Measurements from ENCODE around the gene CERS3. TPM values are rescaled to one million over a fixed set of nuclear protein-coding genes. Genes with fewer than 3 reads are reported as not detected.

The CERS3 gene
- total RNA-seq, 1 experiment from 2014 or later: 0.16 TPM

DNA sequence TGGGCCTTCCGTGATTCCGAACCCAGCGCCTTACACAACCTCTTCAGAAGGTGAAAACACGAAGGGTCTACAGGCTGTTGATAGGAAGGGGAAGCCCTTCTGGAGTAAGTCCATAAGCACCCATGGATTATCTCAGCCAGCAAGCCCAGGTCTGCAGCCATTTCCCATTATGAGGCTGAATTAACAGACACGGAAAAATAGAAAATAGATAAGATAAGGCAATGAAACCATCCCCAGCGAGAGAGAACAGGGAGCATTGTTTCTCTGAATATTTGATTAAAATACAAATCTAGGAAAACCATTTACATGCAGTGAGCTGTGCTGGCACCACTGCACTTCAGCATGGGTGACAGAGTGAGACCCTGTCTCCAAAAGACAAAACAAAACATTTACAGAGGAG is 16.2 kb upstream of the CERS3 start:
- H3K4me1 ChIP-seq: no peaks in the 10 kb centered on the region
- no peak overlapping the region for H3K4me3 ChIP-seq
- no peak for DNase-seq
- no peaks in the 10 kb centered on the region for H3K36me3 ChIP-seq
- H3K27me3 ChIP-seq: no peaks in the 10 kb centered on the region; the same call in 1 of the 2 replicates
- H3K9me3 ChIP-seq (replicated peaks): no peaks in the 10 kb centered on the region
- no peak overlapping the region for H3K27ac ChIP-seq

DNA sequence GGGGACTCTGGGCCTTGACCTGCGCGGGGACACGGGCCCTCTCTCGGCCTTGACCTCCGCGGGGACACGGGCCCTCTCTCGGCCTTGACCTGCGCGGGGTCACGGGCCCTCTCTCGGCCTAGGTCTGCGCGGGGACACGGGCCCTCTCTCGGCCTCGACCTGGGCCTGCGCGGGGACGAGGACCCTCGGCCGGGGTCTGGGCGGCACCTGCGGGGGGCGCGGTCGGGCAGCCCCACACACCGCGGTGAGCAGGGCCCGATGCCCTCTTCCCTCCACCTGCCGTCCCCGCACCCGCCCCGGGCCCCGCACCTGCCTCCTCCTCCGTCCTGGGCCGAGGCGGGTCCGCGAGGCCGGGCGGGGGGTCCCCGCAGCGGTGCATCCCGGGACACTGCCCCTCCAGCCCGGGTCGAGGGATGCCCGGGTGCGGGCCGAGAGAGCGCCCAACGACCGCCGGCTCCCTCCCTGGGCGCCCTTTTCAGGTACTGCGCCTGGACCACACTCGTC is 15.6 kb upstream of the CERS3 start:
- Histone ChIP-seq H3K27ac (no peak overlapping the region), H3K4me3 (no peak overlapping the region), H3K4me1 (no peaks in the 10 kb centered on the region), H3K27me3 (no peaks in the 10 kb centered on the region; the same call in 1 of the 2 replicates), H3K9me3 (replicated peaks) (no peaks in the 10 kb centered on the region), H3K36me3 (no peaks in the 10 kb centered on the region)
- no peak for DNase-seq

DNA sequence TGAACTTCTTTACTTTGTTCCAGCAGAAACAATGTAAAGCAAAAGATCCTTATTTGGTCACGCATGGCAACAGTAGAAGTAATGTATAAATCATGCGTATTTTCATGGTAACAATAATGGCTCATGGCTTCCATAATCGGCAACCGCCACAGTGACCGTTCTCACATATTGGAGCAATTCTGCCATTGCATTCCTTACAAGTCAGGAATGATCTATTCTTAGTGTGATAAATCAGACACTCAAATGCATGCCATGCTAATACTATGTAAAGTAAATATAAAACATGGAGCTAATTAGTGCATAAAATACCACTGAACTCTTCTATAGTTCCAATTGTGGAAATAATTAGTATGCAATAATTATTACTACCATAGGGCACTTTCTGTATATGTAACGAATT is 13.5 kb upstream of the CERS3 start:
- Histone ChIP-seq H3K4me1 (no peaks in the 10 kb centered on the region), H3K27ac (no peak overlapping the region)

DNA sequence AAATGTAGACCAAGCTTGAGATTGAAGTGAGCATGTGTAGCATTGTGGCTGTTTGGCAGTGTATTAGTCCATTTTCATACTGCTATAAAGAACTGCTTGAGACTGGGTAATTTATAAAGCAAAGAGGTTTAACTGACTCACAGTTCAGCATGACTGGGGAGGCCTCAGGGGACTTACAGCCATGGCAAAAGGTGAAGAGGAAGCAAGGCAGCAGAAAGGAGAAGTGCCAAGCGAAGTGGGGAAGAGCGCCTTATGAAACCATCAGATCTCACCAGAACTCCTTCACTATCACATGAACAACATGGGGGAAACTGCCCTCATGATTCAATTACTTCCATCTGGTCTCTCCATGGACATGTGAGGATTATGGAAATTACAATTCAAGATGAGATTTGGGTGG is 8.6 kb upstream of the CERS3 start:
- Histone ChIP-seq H3K27ac (no peak overlapping the region), H3K27me3 (peaks cover 3% of the 10 kb centered on the region; the same call in 1 of the 2 replicates), H3K4me3 (no peak overlapping the region), H3K4me1 (no peaks in the 10 kb centered on the region), H3K9me3 (replicated peaks) (no peaks in the 10 kb centered on the region), H3K36me3 (no peaks in the 10 kb centered on the region)
- no peak for DNase-seq

More for the DNA sequence above, 13.5 kb upstream of the CERS3 start:
- DNase-seq: no peak
- Histone ChIP-seq H3K4me3 (no peak overlapping the region), H3K9me3 (replicated peaks) (no peaks in the 10 kb centered on the region), H3K27me3 (no peaks in the 10 kb centered on the region; the same call in 1 of the 2 replicates), H3K36me3 (no peaks in the 10 kb centered on the region)

DNA sequence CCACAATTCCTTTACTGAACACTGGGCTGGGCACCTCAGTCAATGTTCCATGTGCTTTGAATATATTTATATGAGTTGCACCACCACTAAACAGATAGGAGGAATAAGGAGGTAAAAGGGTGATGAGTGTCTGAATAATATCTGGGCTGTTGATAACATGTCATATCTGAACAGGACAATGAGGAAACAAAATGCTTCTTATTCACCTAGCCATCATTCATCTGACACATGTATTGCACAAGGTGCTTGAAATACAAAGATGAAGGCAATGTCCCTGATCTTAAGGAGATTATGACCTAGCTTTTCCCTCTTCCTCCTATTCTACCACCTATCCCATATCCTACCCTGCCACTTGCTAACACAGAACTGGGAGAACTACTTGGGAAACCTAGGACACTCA is 8.0 kb upstream of the CERS3 start:
- peaks cover 5% of the 10 kb centered on the region for H3K27me3 ChIP-seq
- H3K9me3 ChIP-seq (replicated peaks): no peaks in the 10 kb centered on the region
- H3K4me3 ChIP-seq: no peak overlapping the region
- no peaks in the 10 kb centered on the region for H3K4me1 ChIP-seq
- no peaks in the 10 kb centered on the region for H3K36me3 ChIP-seq
- H3K27ac ChIP-seq: no peak overlapping the region
- DNase-seq: no peak

DNA sequence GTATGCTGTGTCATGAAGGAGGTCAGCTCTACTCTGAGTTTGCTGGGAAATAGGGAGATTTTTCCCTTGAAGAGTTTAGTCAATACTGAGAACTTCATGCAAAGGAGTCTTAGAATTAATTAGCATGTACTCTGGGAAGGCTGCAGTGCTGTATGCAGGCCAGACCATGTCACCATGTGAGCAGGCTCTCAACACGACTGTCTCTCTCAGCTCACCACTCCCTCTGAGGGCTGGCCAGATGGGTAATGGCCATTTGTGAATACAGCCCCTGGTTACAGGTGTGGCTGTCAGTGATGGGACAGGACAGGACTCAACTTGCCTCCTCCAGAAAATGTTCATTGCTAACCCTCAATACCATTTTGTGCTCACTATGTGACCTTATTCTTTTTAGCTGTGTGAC is 5.1 kb upstream of the CERS3 start:
- no peak overlapping the region for H3K4me3 ChIP-seq
- H3K36me3 ChIP-seq: no peaks in the 10 kb centered on the region
- no peaks in the 10 kb centered on the region for H3K9me3 ChIP-seq (replicated peaks)
- H3K27me3 ChIP-seq: peaks cover 14% of the 10 kb centered on the region; the same call in 1 of the 2 replicates
- H3K4me1 ChIP-seq: no peaks in the 10 kb centered on the region
- DNase-seq: no peak
- H3K27ac ChIP-seq: no peak overlapping the region

DNA sequence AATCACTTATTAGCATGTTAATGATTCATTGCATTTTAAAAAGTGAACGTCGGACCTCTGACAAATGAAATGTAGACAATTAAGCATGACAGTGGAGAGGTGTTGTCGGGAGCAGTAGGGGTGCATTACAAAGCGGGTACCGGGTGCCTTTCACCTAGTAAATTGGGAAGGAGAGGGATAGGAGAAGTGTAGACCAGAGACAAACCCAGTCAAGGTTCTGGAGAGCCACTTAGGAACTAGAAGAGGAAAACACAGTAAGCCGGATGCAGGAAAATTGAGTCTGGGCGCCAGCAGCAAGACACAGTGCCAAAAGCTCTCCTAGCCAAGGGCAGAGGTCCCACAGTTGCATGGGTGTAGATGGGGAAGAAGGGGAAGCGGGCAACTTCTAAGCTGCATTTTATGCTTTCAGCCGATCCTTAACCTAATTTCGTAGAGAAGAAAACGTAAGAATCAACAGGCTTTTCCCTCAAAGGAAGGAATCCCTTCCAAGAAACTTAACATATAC is 3.1 kb upstream of the CERS3 start:
- no peak overlapping the region for H3K27ac ChIP-seq
- H3K4me1 ChIP-seq: no peaks in the 10 kb centered on the region
- H3K36me3 ChIP-seq: no peaks in the 10 kb centered on the region
- H3K9me3 ChIP-seq (replicated peaks): no peaks in the 10 kb centered on the region
- no peak overlapping the region for H3K4me3 ChIP-seq
- peaks cover 21% of the 10 kb centered on the region; the same call in 1 of the 2 replicates for H3K27me3 ChIP-seq
- no peak for DNase-seq

DNA sequence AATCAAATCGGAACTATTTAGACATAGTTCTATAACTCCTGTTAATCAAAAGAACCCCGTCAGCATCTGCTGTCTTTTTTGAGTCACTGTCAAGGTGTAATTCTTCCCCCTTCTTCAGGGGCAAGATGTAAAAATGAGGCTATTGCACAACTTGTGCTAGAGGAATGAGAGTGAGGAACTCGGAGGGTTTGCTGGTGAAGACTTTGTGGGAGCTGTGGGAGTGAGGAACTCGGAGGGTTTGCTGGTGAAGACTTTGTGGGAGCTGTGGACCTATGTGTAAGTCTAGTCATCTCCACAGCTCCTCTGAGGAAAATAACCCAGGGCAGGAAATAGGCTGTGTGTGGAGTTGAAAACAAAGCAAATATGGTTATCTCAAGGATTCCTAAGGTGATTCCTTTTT is 2.5 kb upstream of the CERS3 start:
- Histone ChIP-seq H3K36me3 (no peaks in the 10 kb centered on the region), H3K4me1 (no peaks in the 10 kb centered on the region), H3K27me3 (peaks cover 21% of the 10 kb centered on the region; the same call in 1 of the 2 replicates), H3K27ac (no peak overlapping the region), H3K9me3 (replicated peaks) (no peaks in the 10 kb centered on the region), H3K4me3 (no peak overlapping the region)
- DNase-seq: no peak

DNA sequence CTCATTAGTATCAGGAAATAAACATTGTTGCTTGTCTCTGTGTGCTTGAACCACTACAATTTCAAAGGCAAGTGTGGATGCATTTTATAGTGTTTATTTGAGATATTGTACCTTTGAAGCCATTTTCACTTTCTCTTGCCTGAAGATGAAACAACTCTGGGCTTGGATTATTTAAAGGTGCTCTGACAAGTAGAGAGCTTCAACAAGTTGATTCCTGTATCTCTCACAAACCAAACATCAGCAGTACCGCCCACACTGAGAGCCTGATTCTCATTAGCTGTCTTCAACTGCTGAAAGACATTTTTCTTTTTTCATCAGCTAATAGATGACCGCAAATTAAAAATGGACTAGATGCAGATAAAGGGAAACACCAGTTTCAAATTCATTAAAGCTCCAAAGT is 806 bp upstream of the CERS3 start:
- Histone ChIP-seq H3K27me3 (peaks cover 21% of the 10 kb centered on the region; the same call in 1 of the 2 replicates), H3K4me1 (no peaks in the 10 kb centered on the region), H3K4me3 (no peak overlapping the region), H3K36me3 (no peaks in the 10 kb centered on the region), H3K27ac (no peak overlapping the region), H3K9me3 (replicated peaks) (no peaks in the 10 kb centered on the region)
- DNase-seq: no peak

DNA sequence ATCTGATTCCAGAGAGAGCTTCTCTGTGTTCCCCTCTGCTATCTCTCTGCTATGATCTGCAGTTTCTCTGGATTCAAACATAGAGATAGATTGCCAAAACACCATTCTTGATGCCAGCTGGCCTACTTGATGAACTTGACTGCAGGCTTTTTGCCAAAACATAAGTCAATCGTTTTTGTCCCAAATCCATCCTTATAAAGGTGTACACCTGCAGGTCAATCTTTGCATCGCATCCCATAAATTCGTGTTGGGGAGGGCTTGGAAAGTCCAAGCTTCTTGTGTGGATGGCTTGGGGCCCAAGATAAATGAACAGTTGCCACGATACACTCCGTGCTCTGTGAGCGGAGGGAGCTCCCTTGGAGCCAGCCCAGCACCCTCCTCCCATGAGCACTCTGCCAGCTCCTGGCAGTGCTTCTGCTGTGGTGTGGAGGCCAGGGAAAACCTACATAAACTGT is 2.7 kb downstream of the CERS3 start:
- no peaks in the 10 kb centered on the region for H3K36me3 ChIP-seq
- no peaks in the 10 kb centered on the region for H3K4me1 ChIP-seq
- no peak overlapping the region for H3K27ac ChIP-seq
- H3K4me3 ChIP-seq: no peak overlapping the region
- H3K9me3 ChIP-seq (replicated peaks): no peaks in the 10 kb centered on the region
- DNase-seq: no peak
- 0 out of 2 replicates have a peak, but pooled peaks cover 11% of the 10 kb centered on the region for H3K27me3 ChIP-seq

DNA sequence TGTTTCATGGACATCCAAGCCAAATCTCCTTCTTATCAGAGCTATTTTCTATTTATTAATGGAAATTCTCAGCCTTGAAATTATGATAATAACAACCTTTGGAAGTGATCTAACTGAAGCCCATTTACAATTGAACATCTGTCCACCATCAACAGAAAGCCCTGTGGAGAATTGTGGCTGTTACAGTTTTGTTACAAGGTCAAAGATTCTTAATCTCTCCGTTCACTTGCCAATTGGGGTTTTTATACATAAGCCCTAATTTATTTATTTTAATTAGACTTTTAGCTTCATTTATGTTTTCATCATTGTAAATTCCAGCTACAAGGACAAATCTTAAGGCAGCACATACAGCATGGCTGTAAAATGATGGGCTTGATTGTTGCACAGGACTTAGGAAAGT is 3.3 kb downstream of the CERS3 start:
- H3K4me3 ChIP-seq: no peak overlapping the region
- H3K27ac ChIP-seq: no peak overlapping the region
- 0 out of 2 replicates have a peak, but pooled peaks cover 7% of the 10 kb centered on the region for H3K27me3 ChIP-seq
- no peaks in the 10 kb centered on the region for H3K36me3 ChIP-seq
- H3K9me3 ChIP-seq (replicated peaks): no peaks in the 10 kb centered on the region
- no peaks in the 10 kb centered on the region for H3K4me1 ChIP-seq
- DNase-seq: no peak

DNA sequence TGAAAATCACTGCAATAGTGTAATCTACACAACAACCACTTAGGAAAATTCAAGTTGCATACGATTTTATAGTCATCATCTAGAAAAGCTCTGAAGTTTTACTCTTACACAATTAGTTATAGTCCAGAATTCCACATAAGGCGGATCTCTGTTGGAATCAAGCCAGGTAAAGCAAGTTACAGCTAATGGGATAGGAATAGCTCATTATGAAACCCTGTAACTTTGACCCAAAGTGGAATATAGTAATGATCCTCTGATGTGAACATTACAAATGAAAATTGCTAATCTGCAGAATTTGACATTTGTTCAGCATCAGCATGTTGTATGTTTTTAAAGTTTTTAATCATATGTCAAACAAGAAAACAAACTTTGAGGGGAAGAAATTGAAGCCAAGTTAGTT is 4.4 kb downstream of the CERS3 start:
- no peak for DNase-seq
- Histone ChIP-seq H3K4me1 (no peaks in the 10 kb centered on the region), H3K4me3 (no peak overlapping the region), H3K27me3 (0 out of 2 replicates have a peak, but pooled peaks cover 7% of the 10 kb centered on the region), H3K36me3 (no peaks in the 10 kb centered on the region), H3K27ac (no peak overlapping the region), H3K9me3 (replicated peaks) (no peaks in the 10 kb centered on the region)

DNA sequence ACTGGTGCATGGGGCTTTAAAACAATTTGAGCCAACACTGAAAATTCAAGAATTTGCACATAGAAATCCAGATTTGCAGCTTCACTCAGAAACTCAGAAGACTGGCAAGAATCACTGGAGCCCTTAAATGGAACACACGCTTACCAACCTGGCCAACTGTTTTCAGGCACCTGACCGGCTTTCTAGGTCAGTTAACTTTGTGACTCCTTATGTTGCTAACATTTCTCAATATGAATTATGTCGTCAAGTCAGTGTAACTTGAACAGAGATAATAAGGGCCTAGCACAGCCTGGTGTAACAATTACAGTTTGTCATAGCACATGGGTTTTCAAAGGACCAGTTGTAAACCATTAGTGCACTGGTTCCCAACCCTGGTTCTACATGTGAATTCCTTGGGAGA is 6.8 kb downstream of the CERS3 start:
- Histone ChIP-seq H3K27me3 (no peaks in the 10 kb centered on the region), H3K9me3 (replicated peaks) (no peaks in the 10 kb centered on the region), H3K27ac (no peak overlapping the region), H3K4me1 (peaks cover 16% of the 10 kb centered on the region), H3K4me3 (no peak overlapping the region), H3K36me3 (no peaks in the 10 kb centered on the region)
- DNase-seq: no peak

DNA sequence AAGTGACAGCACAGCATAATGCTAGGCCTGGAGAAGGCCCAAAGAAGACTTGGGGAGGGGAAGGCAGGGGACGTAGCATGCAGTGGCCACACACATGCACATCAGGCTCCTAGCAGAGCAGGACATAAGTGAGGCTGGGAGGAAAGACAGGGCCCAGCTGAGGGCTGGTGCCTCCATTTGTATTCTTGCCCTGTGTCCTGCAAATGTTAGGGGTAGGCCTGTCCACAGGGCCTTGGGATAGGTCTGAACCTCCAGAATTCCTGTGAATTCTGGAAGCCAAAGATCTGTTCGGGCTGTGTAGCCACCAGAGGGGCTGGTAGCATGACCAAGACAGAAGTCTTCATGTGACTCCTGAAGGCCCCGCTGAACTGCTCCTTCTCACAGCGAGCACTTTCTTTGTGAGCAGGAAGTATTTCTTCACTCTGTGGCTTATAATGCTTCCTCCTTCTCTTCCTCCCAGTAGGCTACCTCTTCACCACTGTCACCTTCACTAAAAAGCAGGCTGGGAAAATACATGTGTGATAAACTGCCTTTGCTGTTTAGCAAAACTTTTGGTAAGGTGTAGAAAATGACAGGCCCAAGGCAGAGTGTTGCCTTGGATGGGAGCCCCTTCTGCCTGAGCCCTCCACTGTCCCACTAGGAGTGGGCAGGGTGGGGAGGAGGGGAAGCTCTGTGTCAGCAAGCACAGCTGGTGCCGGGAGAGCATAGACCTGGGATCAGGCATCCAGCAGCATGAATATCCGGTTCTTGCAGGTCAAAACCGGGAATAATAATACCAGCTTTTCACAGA is 8.4 kb downstream of the CERS3 start:
- Histone ChIP-seq H3K4me1 (peaks cover 24% of the 10 kb centered on the region), H3K9me3 (replicated peaks) (no peaks in the 10 kb centered on the region), H3K27me3 (no peaks in the 10 kb centered on the region), H3K4me3 (no peak overlapping the region), H3K27ac (no peak overlapping the region), H3K36me3 (no peaks in the 10 kb centered on the region)
- no peak for DNase-seq

DNA sequence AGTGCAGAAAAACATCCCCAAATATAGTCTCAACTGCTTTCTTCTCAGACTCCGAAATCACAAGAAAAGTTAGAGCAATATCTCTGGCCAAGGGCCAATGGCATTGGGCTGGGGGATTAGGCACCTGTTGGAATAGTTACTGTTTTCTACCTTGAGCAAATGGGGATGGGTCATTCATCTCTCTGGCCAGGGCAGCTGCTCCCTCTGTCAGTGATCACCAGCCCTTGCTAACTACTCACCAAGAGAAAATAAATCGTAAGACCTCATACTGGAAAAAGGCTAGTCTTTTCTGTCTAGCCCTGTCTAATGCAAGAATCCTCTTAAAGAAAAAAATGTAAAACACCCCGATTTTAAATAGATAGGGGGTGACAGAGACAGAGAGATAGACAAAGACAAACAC is 10.9 kb downstream of the CERS3 start:
- peaks cover 24% of the 10 kb centered on the region for H3K4me1 ChIP-seq
- H3K27me3 ChIP-seq: no peaks in the 10 kb centered on the region
- DNase-seq: peak; percentile 67 to 86
- no peaks in the 10 kb centered on the region for H3K36me3 ChIP-seq
- H3K27ac ChIP-seq: no peak overlapping the region
- no peaks in the 10 kb centered on the region for H3K9me3 ChIP-seq (replicated peaks)
- H3K4me3 ChIP-seq: no peak overlapping the region
